ENCODE data around the gene PYCARD. TPM values are rescaled to one million over a fixed set of nuclear protein-coding genes. Genes with fewer than 3 reads are reported as not detected.

The PYCARD gene
- total RNA-seq (10 to 100 TPM in 6 of 7 donors, 1 to 10 TPM in 1; 9.4 to 35.8 (median 20.2) TPM), polyA plus RNA-seq (10 to 100 TPM in 1 of 2 donors, 1 to 10 TPM in 1; 1.8 to 28.1 TPM)
- long read RNA-seq, donor 1, transcript PYCARD-201 (3 exons, 990 nt): major isoform, 9 of 9 reads
- long read RNA-seq, donor 1, partial matches to known transcripts: 0 of 9 reads
- long read RNA-seq, donor 1, other reads (novel, unspliced or antisense): 0 of 9 reads
- long read RNA-seq, donor 2, transcript PYCARD-201 (3 exons, 990 nt): major isoform, 21 of 21 reads
- long read RNA-seq, donor 2, partial matches to known transcripts: 0 of 21 reads
- long read RNA-seq, donor 2, other reads (novel, unspliced or antisense): 0 of 21 reads
- long read RNA-seq, donor 3, transcript PYCARD-201 (3 exons, 990 nt): major isoform, 26 of 33 reads
- long read RNA-seq, donor 3, partial matches to known transcripts: 4 of 33 reads
- long read RNA-seq, donor 3, other reads (novel, unspliced or antisense): 0 of 33 reads

DNA sequence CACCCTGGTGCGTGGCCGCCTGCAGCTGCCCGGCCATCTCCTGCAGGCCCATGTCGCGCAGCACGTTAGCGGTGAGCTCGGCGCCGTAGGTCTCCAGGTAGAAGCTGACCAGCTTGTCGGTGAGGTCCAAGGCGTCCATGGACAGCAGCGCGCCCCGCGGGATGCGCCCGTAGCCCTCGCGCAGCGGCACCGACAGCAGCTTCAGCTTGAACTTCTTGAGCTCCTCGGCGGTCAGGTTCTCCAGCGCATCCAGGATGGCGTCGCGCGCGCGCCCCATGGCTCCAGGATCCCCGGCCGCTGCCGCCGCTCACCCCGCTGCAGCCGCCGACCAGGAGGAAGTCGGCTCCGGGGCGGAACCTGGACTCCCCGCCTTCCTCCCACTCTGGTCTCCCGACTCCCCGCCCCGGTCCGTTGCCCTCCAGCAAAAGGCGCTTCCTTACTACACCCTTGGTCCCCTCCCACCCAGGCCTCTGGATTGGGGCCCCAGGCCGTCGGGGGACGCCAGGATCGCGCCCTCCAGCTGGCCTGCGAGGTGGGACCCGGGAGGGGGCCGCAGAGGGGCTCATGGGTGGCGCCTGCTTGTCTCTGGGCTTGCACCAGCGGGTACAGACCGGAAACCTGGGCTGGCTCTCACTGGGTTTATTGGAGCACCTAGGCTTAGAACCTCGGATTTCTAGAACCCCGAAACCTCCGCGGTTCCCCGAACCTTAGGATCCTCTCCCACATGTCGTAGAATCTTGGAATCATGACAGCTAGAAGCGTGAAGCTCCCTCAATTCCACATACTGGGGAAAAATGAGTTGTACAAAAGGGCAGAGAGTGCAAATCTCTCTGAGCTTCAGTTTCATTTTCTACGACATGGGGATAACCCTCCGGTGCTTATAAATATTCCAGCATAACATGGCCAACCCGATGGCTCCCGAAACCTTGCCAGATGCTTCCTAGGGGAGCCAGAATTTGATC is at the start of gene PYCARD:
PYCARD (minus strand) TSS at position 347 of the 962 bp plus-strand sequence; CDS start at position 277, 70 bp downstream.
- WGBS, 3 donors: 3 to 6% (median 5%) methylated on average over 67 to 69 of the region's 69 CpGs
- intact Hi-C loops (cut with DNase I): loop anchor here in 1 of 4 donors (10.0 kb wide), 1 partner anchor 222 kb away; the partner anchor contains the start of gene COX6A2
- H3K4me3 ChIP-seq: peak within 1 kb of the TSS; percentile 77

DNA sequence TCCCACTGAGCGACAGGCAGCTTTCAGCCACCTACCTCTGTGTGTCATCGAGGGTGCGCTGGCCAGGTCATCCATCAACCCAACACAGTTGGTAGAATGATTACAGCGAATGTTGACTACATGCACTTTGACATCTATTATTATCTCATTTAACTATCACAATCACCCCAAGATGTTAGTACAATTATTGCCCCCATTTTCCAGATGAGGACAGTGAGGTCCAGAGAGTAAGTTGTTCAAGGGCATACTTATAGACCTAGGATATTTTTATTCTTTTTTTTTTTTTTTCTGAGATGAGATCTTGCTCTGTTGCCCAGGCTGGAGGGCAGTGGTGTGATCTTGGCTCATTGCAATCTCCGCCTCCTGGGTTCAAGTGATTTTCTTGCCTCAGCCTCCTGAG is 48.9 kb upstream of the PYCARD start:
- 95 to 98% (median 96%) methylated on average over 5 of the region's 5 CpGs for WGBS, 3 donors

More for the DNA sequence above, at the start of gene PYCARD:
- no peak for TF ChIP-seq POLR2A (IDR thresholded peaks at IDR 0.05)
- TF ChIP-seq EP300 (IDR thresholded peaks at IDR 0.05): no peak
- TF ChIP-seq, protein P1, sequence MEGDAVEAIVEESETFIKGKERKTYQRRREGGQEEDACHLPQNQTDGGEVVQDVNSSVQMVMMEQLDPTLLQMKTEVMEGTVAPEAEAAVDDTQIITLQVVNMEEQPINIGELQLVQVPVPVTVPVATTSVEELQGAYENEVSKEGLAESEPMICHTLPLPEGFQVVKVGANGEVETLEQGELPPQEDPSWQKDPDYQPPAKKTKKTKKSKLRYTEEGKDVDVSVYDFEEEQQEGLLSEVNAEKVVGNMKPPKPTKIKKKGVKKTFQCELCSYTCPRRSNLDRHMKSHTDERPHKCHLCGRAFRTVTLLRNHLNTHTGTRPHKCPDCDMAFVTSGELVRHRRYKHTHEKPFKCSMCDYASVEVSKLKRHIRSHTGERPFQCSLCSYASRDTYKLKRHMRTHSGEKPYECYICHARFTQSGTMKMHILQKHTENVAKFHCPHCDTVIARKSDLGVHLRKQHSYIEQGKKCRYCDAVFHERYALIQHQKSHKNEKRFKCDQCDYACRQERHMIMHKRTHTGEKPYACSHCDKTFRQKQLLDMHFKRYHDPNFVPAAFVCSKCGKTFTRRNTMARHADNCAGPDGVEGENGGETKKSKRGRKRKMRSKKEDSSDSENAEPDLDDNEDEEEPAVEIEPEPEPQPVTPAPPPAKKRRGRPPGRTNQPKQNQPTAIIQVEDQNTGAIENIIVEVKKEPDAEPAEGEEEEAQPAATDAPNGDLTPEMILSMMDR (IDR thresholded peaks at IDR 0.05): no peak
- H3K36me3 ChIP-seq: no peaks in the 10 kb centered on the region
- H3K9me3 ChIP-seq: no peaks in the 10 kb centered on the region
- peak within 1 kb of the TSS; percentile 20 to 22 for H3K27ac ChIP-seq
- DNase-seq: peak; percentile 26 to 66 (median 41)
- H3K27me3 ChIP-seq: no peaks in the 10 kb centered on the region
- peaks cover 7% of the 10 kb centered on the region for H3K4me1 ChIP-seq (ENCODE audit: insufficient read depth)

DNA sequence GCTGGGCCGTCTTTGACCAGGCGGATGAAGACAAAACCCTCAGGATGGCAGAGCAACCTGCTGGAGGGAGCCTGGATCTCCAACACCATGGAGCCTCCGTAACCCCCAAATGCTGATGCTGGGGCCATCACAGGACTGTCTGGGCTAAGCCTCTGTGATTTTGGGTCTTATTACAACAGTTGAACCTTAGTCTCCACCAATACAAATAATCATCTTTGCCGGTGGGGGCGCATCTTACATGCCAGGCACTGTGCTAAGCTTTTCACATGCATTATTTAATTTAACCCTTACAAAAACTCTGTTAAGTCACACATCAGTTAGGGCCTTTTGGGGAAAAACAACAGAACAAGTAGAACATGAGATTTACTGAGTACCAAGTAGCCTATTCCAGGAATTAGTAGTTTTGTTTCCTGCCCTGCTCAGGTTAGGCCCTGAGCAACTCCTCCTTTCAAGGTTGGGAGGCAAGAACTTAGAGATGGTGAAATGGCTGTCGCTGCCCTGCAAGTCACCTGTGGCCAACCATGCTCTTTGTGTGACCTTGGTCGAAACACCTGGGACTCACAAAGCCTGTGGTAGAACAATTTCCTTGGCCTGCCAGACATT is 48.3 kb upstream of the PYCARD start:
- intact Hi-C loops (cut with DNase I): no loop called here
- Histone ChIP-seq H3K36me3 (no peaks in the 10 kb centered on the region), H3K4me3 (no peak overlapping the region), H3K4me1 (ENCODE audit: insufficient read depth) (no peaks in the 10 kb centered on the region), H3K27ac (no peak overlapping the region), H3K27me3 (no peaks in the 10 kb centered on the region), H3K9me3 (no peaks in the 10 kb centered on the region)
- TF ChIP-seq, protein P1 (IDR thresholded peaks at IDR 0.05): no peak
- no peak for TF ChIP-seq EP300 (IDR thresholded peaks at IDR 0.05)
- TF ChIP-seq POLR2A (IDR thresholded peaks at IDR 0.05): no peak
- no peak for DNase-seq
- 83 to 84% (median 84%) methylated on average over 7 of the region's 7 CpGs for WGBS, 3 donors

More for the DNA sequence above, 48.9 kb upstream of the PYCARD start:
- Histone ChIP-seq H3K4me1 (ENCODE audit: insufficient read depth) (no peaks in the 10 kb centered on the region), H3K27me3 (no peaks in the 10 kb centered on the region), H3K36me3 (no peaks in the 10 kb centered on the region), H3K9me3 (no peaks in the 10 kb centered on the region), H3K27ac (no peak overlapping the region), H3K4me3 (no peak overlapping the region)
- no peak for TF ChIP-seq POLR2A (IDR thresholded peaks at IDR 0.05)
- TF ChIP-seq EP300 (IDR thresholded peaks at IDR 0.05): no peak
- TF ChIP-seq, protein P1 (IDR thresholded peaks at IDR 0.05): no peak
- intact Hi-C loops (cut with DNase I): no loop called here
- DNase-seq: no peak

DNA sequence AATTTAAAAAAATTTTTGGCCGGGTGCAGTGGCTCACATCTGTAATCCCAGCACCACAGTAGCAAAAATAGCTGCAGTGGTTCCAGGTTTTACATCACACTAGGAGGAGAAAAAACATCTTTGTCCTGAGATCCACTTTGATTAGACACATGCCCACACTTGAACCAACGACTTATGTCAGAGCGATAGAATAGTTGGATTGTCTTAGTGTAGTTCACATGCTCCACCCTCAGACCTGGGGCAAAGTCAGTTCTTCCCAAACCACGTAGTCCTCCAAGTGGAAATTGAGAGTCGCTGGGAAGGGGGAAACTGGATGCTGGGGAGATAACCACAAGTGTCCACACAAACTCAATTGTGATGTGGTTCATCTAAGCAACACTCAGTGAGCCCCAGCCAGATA is 45.8 kb upstream of the PYCARD start:
- peaks cover 0 to 4% of the 10 kb centered on the region in 2 donors for H3K9me3 ChIP-seq
- 56 to 69% (median 62%) methylated on average over 5 of the region's 5 CpGs for WGBS, 3 donors
- H3K4me1 ChIP-seq (ENCODE audit: insufficient read depth): no peaks in the 10 kb centered on the region
- no peak overlapping the region for H3K4me3 ChIP-seq
- H3K27me3 ChIP-seq: no peaks in the 10 kb centered on the region
- no peak overlapping the region for H3K27ac ChIP-seq
- TF ChIP-seq, protein P1 (IDR thresholded peaks at IDR 0.05): no peak
- TF ChIP-seq EP300 (IDR thresholded peaks at IDR 0.05) (no peak), POLR2A (IDR thresholded peaks at IDR 0.05) (no peak)
- intact Hi-C loops (cut with DNase I): no loop called here
- no peaks in the 10 kb centered on the region for H3K36me3 ChIP-seq
- DNase-seq: no peak
